CD14-positive monocyte (primary cell): ENCODE measurements around the gene SH3YL1. TPM values are rescaled to one million over a fixed set of nuclear protein-coding genes. Genes with fewer than 3 reads are reported as not detected.

Experiments used
- DNase-seq, 3 donors: peaks; one replicate each; pipeline ENCODE4 v3.0.0-alpha.2; 2011 to 2022
- H2AFZ ChIP-seq: 2 replicates; pipeline ENCODE4 v1.6.0; 2012; ENCODE audit warnings: mild to moderate bottlenecking, low read depth, low read length, inconsistent platforms; ENCODE audit not compliant: insufficient read depth, poor library complexity, severe bottlenecking
- H3K27ac ChIP-seq, 2 donors: 1 replicate in 1 of 2; 2 replicates in 1 of 2; pipeline ENCODE4 v1.5.1; 2012 to 2013; ENCODE audit warnings: low read length in 2 of 2, control low read depth in 1 of 2, inconsistent platforms in 1 of 2, low read depth in 1 of 2, mild to moderate bottlenecking in 1 of 2
- H3K27me3 ChIP-seq, 2 donors: one replicate each; pipeline versions ENCODE4 v1.6.0 to v1.6.1; 2011 to 2013; ENCODE audit warnings: low read length in 2 of 2; ENCODE audit not compliant: control insufficient read depth in 2 of 2, insufficient read depth in 2 of 2
- H3K36me3 ChIP-seq, 2 donors: replicated peaks in 1 of 2; 1 replicate in 1 of 2; 2 replicates in 1 of 2; pipeline versions ENCODE4 v1.5.1 to v1.6.1; 2012 to 2013; ENCODE audit warnings: low read length in 2 of 2, control low read depth in 1 of 2, inconsistent platforms in 1 of 2, mild to moderate bottlenecking in 1 of 2; ENCODE audit not compliant: insufficient read depth in 2 of 2, control insufficient read depth in 1 of 2
- H3K4me1 ChIP-seq, 2 donors: 1 replicate in 1 of 2; 2 replicates in 1 of 2; pipeline versions ENCODE4 v1.5.1 to v1.6.1; 2012 to 2013; ENCODE audit warnings: low read length in 2 of 2, control low read depth in 1 of 2, inconsistent platforms in 1 of 2, mild to moderate bottlenecking in 1 of 2, moderate library complexity in 1 of 2; ENCODE audit not compliant: insufficient read depth in 2 of 2, control insufficient read depth in 1 of 2
- H3K4me2 ChIP-seq: replicated peaks from 2 replicates; pipeline ENCODE3; 2012; ENCODE audit warnings: low read length, moderate library complexity, mild to moderate bottlenecking; ENCODE audit not compliant: poor library complexity, severe bottlenecking; ENCODE audit errors: extremely low read depth
- H3K4me3 ChIP-seq, 3 experiments: fragments of 200-600 bp in 1 of 3; sonication (generic) in 1 of 3; replicated peaks in 1 of 3; 1 replicate in 2 of 3; 2 replicates in 1 of 3; pipeline ENCODE4 v1.5.1; 2011 to 2013; ENCODE audit warnings: low read length in 3 of 3, mild to moderate bottlenecking in 3 of 3, control low read depth in 2 of 3, low read depth in 2 of 3, inconsistent platforms in 1 of 3, moderate library complexity in 1 of 3
- H3K79me2 ChIP-seq: 2 replicates; pipeline ENCODE4 v1.6.0; 2012; ENCODE audit warnings: mild to moderate bottlenecking, control low read depth, inconsistent platforms, low read length, moderate library complexity; ENCODE audit not compliant: insufficient read depth
- H3K9ac ChIP-seq: 2 replicates; pipeline ENCODE4 v1.6.0; 2017; ENCODE audit warnings: low read length, mild to moderate bottlenecking; ENCODE audit not compliant: insufficient read depth, poor library complexity, severe bottlenecking
- H3K9me3 ChIP-seq, 2 donors: replicated peaks in 1 of 2; 1 replicate in 1 of 2; 2 replicates in 1 of 2; pipeline versions ENCODE4 v1.5.1 to v1.6.1; 2012 to 2013; ENCODE audit warnings: low read length in 2 of 2, control low read depth in 1 of 2; ENCODE audit not compliant: control insufficient read depth in 1 of 2, insufficient read depth in 1 of 2
- H4K20me1 ChIP-seq: 2 replicates; pipeline ENCODE4 v1.6.0; 2012; ENCODE audit warnings: mild to moderate bottlenecking, low read length, control low read depth, moderate library complexity; ENCODE audit not compliant: insufficient read depth
- H3K27ac Mint-ChIP-seq, 7 donors: one replicate each; pipeline ENCODE4 v1.8.0; 2020; ENCODE audit warnings: mild to moderate bottlenecking in 7 of 7, mixed read lengths in 7 of 7, moderate library complexity in 6 of 7, inconsistent platforms in 2 of 7
- H3K27me3 Mint-ChIP-seq, 3 donors: one replicate each; pipeline ENCODE4 v1.8.0; 2021 to 2022; ENCODE audit warnings: low read depth in 3 of 3, mild to moderate bottlenecking in 3 of 3, mixed read lengths in 3 of 3, moderate library complexity in 3 of 3, inconsistent platforms in 1 of 3
- H3K36me3 Mint-ChIP-seq, 2 donors: one replicate each; pipeline ENCODE4 v1.8.0; 2020; ENCODE audit warnings: mixed read lengths in 2 of 2, inconsistent platforms in 1 of 2, mild to moderate bottlenecking in 1 of 2
- H3K4me1 Mint-ChIP-seq: one replicate; pipeline ENCODE4 v1.8.0; 2020; ENCODE audit warnings: mild to moderate bottlenecking, mixed read lengths
- H3K4me3 Mint-ChIP-seq, 2 donors: one replicate each; pipeline ENCODE4 v1.8.0; 2020; ENCODE audit warnings: mild to moderate bottlenecking in 2 of 2, mixed read lengths in 2 of 2, moderate library complexity in 1 of 2
- H3K9me3 Mint-ChIP-seq, 7 donors: one replicate each; pipeline ENCODE4 v1.8.0; 2020 to 2022; ENCODE audit warnings: mixed read lengths in 7 of 7, mild to moderate bottlenecking in 6 of 7, moderate library complexity in 6 of 7, inconsistent platforms in 2 of 7
- WGBS: methylation state at CpG from one replicate; pipeline ENCODE4 v1.1.5; 2013; ENCODE audit warnings: missing lambda C conversion rate; ENCODE audit not compliant: insufficient coverage; 5-methylcytosine and 5-hydroxymethylcytosine counted together
- intact Hi-C, 2 donors: fragments of 100-400 bp; cut with micrococcal nuclease; formaldehyde crosslinking; loops; one replicate each; pipeline versions ENCODE4 v1.15.0 to v1.15.1; 2023
- polyA plus RNA-seq, 3 donors: library from polyadenylated mRNA; depleted of rRNA in 1 of 3; unstranded in 2 of 3; stranded (reverse) in 1 of 3; fragments of 300-500 nt in 2 of 3; fragments of >200 nt in 1 of 3; fragmentation: Illumina TruSeq in 2 of 3; gene quantifications; 1 replicate in 2 of 3; 2 replicates in 1 of 3; pipeline ENCODE4 v1.2.3, GENCODE V29; 2012 to 2021
- TF ChIP-seq, protein P1 (sequence below): fragments of 200-600 bp; IDR thresholded peaks from one replicate; pipeline ENCODE4 v1.8.0; 2022; ENCODE audit warnings: antibody characterized with exemption, mild to moderate bottlenecking

The SH3YL1 gene
- polyA plus RNA-seq, 3 donors, result 2.4 to 11.7 (median 4.0) TPM

GRCh38 chr2:280650-281110, 16.8 kb upstream of the SH3YL1 start:
- no peaks in the 10 kb centered on the region for H3K4me1 Mint-ChIP-seq

DNA sequence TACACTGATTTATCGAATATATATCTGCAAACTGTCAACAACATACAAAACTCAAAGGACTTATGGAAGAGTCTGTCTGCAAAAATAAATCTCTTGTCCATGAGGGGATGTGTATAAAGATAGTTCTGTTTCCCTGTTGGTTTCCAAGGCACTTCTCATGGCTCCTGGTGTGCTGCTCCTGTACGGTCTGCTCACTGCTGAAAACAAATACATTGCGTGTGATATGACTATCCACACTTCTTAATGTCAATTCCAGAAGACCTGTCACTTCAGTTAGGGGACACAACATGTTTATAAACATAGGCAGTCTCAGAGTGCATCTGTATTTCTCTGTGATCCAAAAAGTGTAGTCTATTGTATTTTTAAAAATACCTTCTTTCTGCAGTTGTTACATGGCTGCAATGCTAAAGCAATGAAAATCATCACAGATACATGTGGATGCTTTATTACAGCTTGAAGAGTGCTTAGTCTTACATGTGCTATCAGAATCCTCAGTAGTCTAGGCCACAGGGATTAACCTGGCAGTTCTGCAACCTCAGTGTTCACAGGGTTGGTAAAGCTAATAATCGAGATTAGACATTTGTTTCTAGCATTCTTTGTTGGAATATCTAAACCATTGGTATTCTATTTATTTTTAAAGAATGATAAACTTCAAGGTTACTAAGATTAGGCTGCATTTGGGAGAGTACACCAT, 16.3 kb upstream of the SH3YL1 start:
- Histone ChIP-seq H3K27me3 (peaks cover 0 to 6% of the 10 kb centered on the region in 2 donors), H3K9me3 (no peaks in the 10 kb centered on the region), H3K4me1 (no peaks in the 10 kb centered on the region), H3K4me3 (no peak overlapping the region), H3K27ac (no peak overlapping the region), H3K9ac (no peak overlapping the region), H4K20me1 (peaks cover 13% of the 10 kb centered on the region), H3K36me3 (peaks cover 64 to 71% of the 10 kb centered on the region in 2 donors), H3K79me2 (peaks cover 8% of the 10 kb centered on the region), H2AFZ (no peak overlapping the region), H3K4me2 (no peak overlapping the region)
- Mint-ChIP-seq H3K27ac (no peak overlapping the region), H3K9me3 (no peaks in the 10 kb centered on the region), H3K4me1 (peaks cover 4% of the 10 kb centered on the region), H3K4me3 (no peak overlapping the region), H3K36me3 (peaks cover 69 to 70% of the 10 kb centered on the region in 2 donors), H3K27me3 (peaks cover 0 to 4% (median under 1%) of the 10 kb centered on the region in 3 donors)
- DNase-seq, result no peak
- intact Hi-C loops, result no loop called here
- 100% methylated on average over 2 of the region's 4 CpGs for WGBS
- TF ChIP-seq, protein P1, sequence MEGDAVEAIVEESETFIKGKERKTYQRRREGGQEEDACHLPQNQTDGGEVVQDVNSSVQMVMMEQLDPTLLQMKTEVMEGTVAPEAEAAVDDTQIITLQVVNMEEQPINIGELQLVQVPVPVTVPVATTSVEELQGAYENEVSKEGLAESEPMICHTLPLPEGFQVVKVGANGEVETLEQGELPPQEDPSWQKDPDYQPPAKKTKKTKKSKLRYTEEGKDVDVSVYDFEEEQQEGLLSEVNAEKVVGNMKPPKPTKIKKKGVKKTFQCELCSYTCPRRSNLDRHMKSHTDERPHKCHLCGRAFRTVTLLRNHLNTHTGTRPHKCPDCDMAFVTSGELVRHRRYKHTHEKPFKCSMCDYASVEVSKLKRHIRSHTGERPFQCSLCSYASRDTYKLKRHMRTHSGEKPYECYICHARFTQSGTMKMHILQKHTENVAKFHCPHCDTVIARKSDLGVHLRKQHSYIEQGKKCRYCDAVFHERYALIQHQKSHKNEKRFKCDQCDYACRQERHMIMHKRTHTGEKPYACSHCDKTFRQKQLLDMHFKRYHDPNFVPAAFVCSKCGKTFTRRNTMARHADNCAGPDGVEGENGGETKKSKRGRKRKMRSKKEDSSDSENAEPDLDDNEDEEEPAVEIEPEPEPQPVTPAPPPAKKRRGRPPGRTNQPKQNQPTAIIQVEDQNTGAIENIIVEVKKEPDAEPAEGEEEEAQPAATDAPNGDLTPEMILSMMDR, result no peak

More at GRCh38 chr2:280650-281110, 16.8 kb upstream of the SH3YL1 start:
- intact Hi-C loops, result no loop called here
- Histone ChIP-seq H3K27ac (no peak overlapping the region), H3K4me1 (no peaks in the 10 kb centered on the region), H3K27me3 (peaks cover 2 to 12% of the 10 kb centered on the region in 2 donors), H3K4me3 (no peak overlapping the region), H2AFZ (no peak overlapping the region), H3K9ac (no peak overlapping the region), H3K36me3 (peaks cover 62 to 67% of the 10 kb centered on the region in 2 donors), H4K20me1 (peaks cover 11% of the 10 kb centered on the region), H3K4me2 (no peak overlapping the region), H3K9me3 (no peaks in the 10 kb centered on the region), H3K79me2 (peaks cover 5% of the 10 kb centered on the region)
- Mint-ChIP-seq H3K4me3 (no peak overlapping the region), H3K36me3 (peaks cover 63 to 68% of the 10 kb centered on the region in 2 donors), H3K27me3 (peaks cover 4 to 10% (median 5%) of the 10 kb centered on the region in 3 donors), H3K9me3 (no peaks in the 10 kb centered on the region), H3K27ac (no peak overlapping the region)
- TF ChIP-seq, protein P1, result no peak
- 83% methylated on average over 6 of the region's 7 CpGs for WGBS
- DNase-seq, result no peak
